Activated CD4-positive, alpha-beta memory T cell treated with anti-CD3 and anti-CD28 coated beads, Interleukin-2, amount 10 ng/mL, durations not matched to agents 7 days and 5 days (primary cell): Measurements from ENCODE around the gene IL17RC. TPM values are rescaled to one million over a fixed set of nuclear protein-coding genes. Genes with fewer than 3 reads are reported as not detected.
"Not testable (repeated sequence)": the region's sequence is repeated elsewhere in the genome, so short reads cannot be mapped to it uniquely, and the experiment has no call there.

Source experiments
- CTCF ChIA-PET: fragments of 350-600 bp; sonication (Branson Sonifier 250); formaldehyde crosslinking; loops from one replicate; lab custom pipeline; 2021; ENCODE audit warnings: antibody characterized with exemption, inconsistent platforms; lab: Charles Lee
- POLR2A ChIA-PET: fragments of 350-600 bp; sonication (Branson Sonifier 250); formaldehyde crosslinking; loops from one replicate; lab custom pipeline; 2021; ENCODE audit warnings: antibody characterized with exemption; lab: Charles Lee
- DNase-seq: peaks from one replicate; pipeline ENCODE4 v3.0.0-alpha.2; 2020
- H3K27ac Mint-ChIP-seq: one replicate; pipeline ENCODE4 v1.8.0; 2021; ENCODE audit warnings: mild to moderate bottlenecking, mixed read lengths
- H3K27me3 Mint-ChIP-seq: one replicate; pipeline ENCODE4 v1.8.0; 2021; ENCODE audit warnings: mixed read lengths
- H3K36me3 Mint-ChIP-seq: one replicate; pipeline ENCODE4 v1.8.0; 2021; ENCODE audit warnings: low read depth, mixed read lengths
- H3K4me1 Mint-ChIP-seq: one replicate; pipeline ENCODE4 v1.8.0; 2021; ENCODE audit warnings: mixed read lengths
- H3K4me3 Mint-ChIP-seq: one replicate; pipeline ENCODE4 v1.8.0; 2021; ENCODE audit warnings: mild to moderate bottlenecking, mixed read lengths
- H3K9me3 Mint-ChIP-seq: one replicate; pipeline ENCODE4 v1.8.0; 2021; ENCODE audit warnings: mixed read lengths
- total RNA-seq, 2 experiments: library from RNA; stranded (reverse); gene quantifications; one replicate each; pipeline ENCODE4 v1.2.3, GENCODE V29; 2021

The IL17RC gene
- total RNA-seq, 2 experiments from 2014 or later: 0.23 to 0.45 TPM

- H3K36me3 Mint-ChIP-seq: peaks cover 21% of the 10 kb centered on the region
- POLR2A ChIA-PET: no interaction called here
- peaks cover 40% of the 10 kb centered on the region for H3K4me1 Mint-ChIP-seq
- H3K4me3 Mint-ChIP-seq: no peak overlapping the region
- H3K27ac Mint-ChIP-seq: no peak overlapping the region
- no peaks in the 10 kb centered on the region for H3K27me3 Mint-ChIP-seq
- DNase-seq: no peak
- CTCF ChIA-PET: no interaction called here
- no peaks in the 10 kb centered on the region for H3K9me3 Mint-ChIP-seq
These were observed 19.2 kb upstream of the IL17RC start for GRCh38 chr3:9897408-9898372.

- no peak overlapping the region for H3K4me3 Mint-ChIP-seq
- H3K4me1 Mint-ChIP-seq: peaks cover 43% of the 10 kb centered on the region
- ChIA-PET POLR2A (no interaction called here), CTCF (no interaction called here)
- H3K27ac Mint-ChIP-seq: no peak overlapping the region
- H3K27me3 Mint-ChIP-seq: no peaks in the 10 kb centered on the region
- no peaks in the 10 kb centered on the region for H3K9me3 Mint-ChIP-seq
- no peak for DNase-seq
- H3K36me3 Mint-ChIP-seq: peaks cover 13% of the 10 kb centered on the region
These were observed 18.2 kb upstream of the IL17RC start for GRCh38 chr3:9898467-9899241.

GRCh38 chr3:9899289-9899791 lies 17.6 kb upstream of the IL17RC start:
- no peaks in the 10 kb centered on the region for H3K27me3 Mint-ChIP-seq
- no peak for DNase-seq
- H3K4me3 Mint-ChIP-seq: no peak overlapping the region
- no peak overlapping the region for H3K27ac Mint-ChIP-seq
- no peaks in the 10 kb centered on the region for H3K9me3 Mint-ChIP-seq
- POLR2A ChIA-PET: interaction anchor here (7.0 kb wide), 1 partner anchor 9 kb away, joined by 54 read pairs; the partner anchor contains the start of gene JAGN1
- CTCF ChIA-PET: no interaction called here
- peaks cover 6% of the 10 kb centered on the region for H3K36me3 Mint-ChIP-seq
- H3K4me1 Mint-ChIP-seq: peaks cover 41% of the 10 kb centered on the region

GRCh38 chr3:9900965-9901415 lies 15.9 kb upstream of the IL17RC start:
- POLR2A ChIA-PET: interaction anchor here (7.0 kb wide), 1 partner anchor 10 kb away, joined by 54 read pairs; the partner anchor contains the start of gene JAGN1
- not testable (repeated sequence) for H3K9me3 Mint-ChIP-seq, H3K4me3 Mint-ChIP-seq, DNase-seq, H3K27ac Mint-ChIP-seq, H3K36me3 Mint-ChIP-seq, H3K27me3 Mint-ChIP-seq
- peaks cover 35% of the 10 kb centered on the region for H3K4me1 Mint-ChIP-seq
- CTCF ChIA-PET: interaction anchor here (1.2 to 1.5 kb wide), 2 partner anchors 32 to 104 kb away, joined by 4 to 5 read pairs; no protein-coding TSS in a partner anchor

GRCh38 chr3:9901967-9902366 lies 14.9 kb upstream of the IL17RC start:
- H3K9me3 Mint-ChIP-seq: no peaks in the 10 kb centered on the region
- ChIA-PET POLR2A (interaction anchor here (1.0 to 7.0 kb wide), 6 partner anchors 11 to 44 kb away, joined by 3 to 54 read pairs (median 8); partner anchors contain the start of genes CIDEC, CRELD1 and JAGN1), CTCF (interaction anchor here (0.5 to 1.9 kb wide), 7 partner anchors 11 to 118 kb away, joined by 3 to 10 read pairs (median 5); partner anchors contain the start of gene JAGN1)
- peak; percentile 56 for DNase-seq
- peak overlapping the region; percentile 75 for H3K27ac Mint-ChIP-seq
- no peaks in the 10 kb centered on the region for H3K36me3 Mint-ChIP-seq
- H3K27me3 Mint-ChIP-seq: peaks cover 2% of the 10 kb centered on the region
- peaks cover 35% of the 10 kb centered on the region for H3K4me1 Mint-ChIP-seq
- H3K4me3 Mint-ChIP-seq: no peak overlapping the region

- CTCF ChIA-PET: interaction anchor here (0.5 to 1.9 kb wide), 6 partner anchors 10 to 62 kb away, joined by 3 to 10 read pairs (median 5); partner anchors contain the start of genes CRELD1 and JAGN1
These were observed 14.3 kb upstream of the IL17RC start, which contains the start of gene IL17RE for GRCh38 chr3:9902372-9903237. IL17RE (plus strand) TSS chr3:9902848; CDS start chr3:9902933, 85 bp downstream.

GRCh38 chr3:9903238-9903624 lies 13.7 kb upstream of the IL17RC start:
- ChIA-PET CTCF (interaction anchor here (1.1 to 1.9 kb wide), 2 partner anchors 12 to 30 kb away, joined by 4 to 10 read pairs; partner anchors contain the start of genes CRELD1 and JAGN1), POLR2A (interaction anchor here (1.2 to 7.0 kb wide), 4 partner anchors 10 to 30 kb away, joined by 3 to 54 read pairs (median 15); partner anchors contain the start of genes CRELD1 and JAGN1)
- Mint-ChIP-seq H3K27ac (peak overlapping the region; percentile 70), H3K4me3 (peak overlapping the region; percentile 60), H3K27me3 (peaks cover 2% of the 10 kb centered on the region), H3K36me3 (no peaks in the 10 kb centered on the region), H3K4me1 (peaks cover 35% of the 10 kb centered on the region), H3K9me3 (no peaks in the 10 kb centered on the region)
- no peak for DNase-seq

More at GRCh38 chr3:9902372-9903237, 14.3 kb upstream of the IL17RC start, which contains the start of gene IL17RE:
- H3K4me3 Mint-ChIP-seq: peak within 1 kb of the TSS; percentile 60
- no peak for DNase-seq
- peaks cover 35% of the 10 kb centered on the region for H3K4me1 Mint-ChIP-seq
- POLR2A ChIA-PET: interaction anchor here (0.8 to 7.0 kb wide), 7 partner anchors 10 to 89 kb away, joined by 3 to 54 read pairs (median 3); partner anchors contain the start of genes CIDEC, CRELD1 and JAGN1
- peak within 1 kb of the TSS; percentile 75 for H3K27ac Mint-ChIP-seq
- H3K36me3 Mint-ChIP-seq: no peaks in the 10 kb centered on the region
- H3K27me3 Mint-ChIP-seq: peaks cover 2% of the 10 kb centered on the region
- H3K9me3 Mint-ChIP-seq: no peaks in the 10 kb centered on the region

GRCh38 chr3:9903904-9904303 lies 13.0 kb upstream of the IL17RC start:
- H3K4me1 Mint-ChIP-seq: peaks cover 35% of the 10 kb centered on the region
- POLR2A ChIA-PET: interaction anchor here (2.5 to 7.0 kb wide), 2 partner anchors 9 to 13 kb away, joined by 17 to 54 read pairs; partner anchors contain the start of gene JAGN1
- no peaks in the 10 kb centered on the region for H3K9me3 Mint-ChIP-seq

GRCh38 chr3:9906480-9906879 lies 10.4 kb upstream of the IL17RC start:
- Mint-ChIP-seq H3K27me3 (peaks cover 2% of the 10 kb centered on the region), H3K36me3 (no peaks in the 10 kb centered on the region), H3K4me1 (peaks cover 33% of the 10 kb centered on the region), H3K27ac (no peak overlapping the region), H3K9me3 (no peaks in the 10 kb centered on the region), H3K4me3 (no peak overlapping the region)
- ChIA-PET CTCF (interaction anchor here (1.3 kb wide), 1 partner anchor 16 kb away, joined by 3 read pairs; the partner anchor contains the start of gene JAGN1), POLR2A (interaction anchor here (7.0 kb wide), 1 partner anchor 16 kb away, joined by 54 read pairs; the partner anchor contains the start of gene JAGN1)
- DNase-seq: no peak

More at GRCh38 chr3:9903904-9904303, 13.0 kb upstream of the IL17RC start:
- CTCF ChIA-PET: interaction anchor here (1.0 kb wide), 1 partner anchor 29 kb away, joined by 3 read pairs; no protein-coding TSS in a partner anchor
- H3K36me3 Mint-ChIP-seq: no peaks in the 10 kb centered on the region
- no peak overlapping the region for H3K4me3 Mint-ChIP-seq
- H3K27ac Mint-ChIP-seq: no peak overlapping the region
- no peak for DNase-seq
- H3K27me3 Mint-ChIP-seq: peaks cover 2% of the 10 kb centered on the region

GRCh38 chr3:9908286-9908685 lies 8.6 kb upstream of the IL17RC start:
- Mint-ChIP-seq H3K4me3 (no peak overlapping the region), H3K9me3 (peaks cover 3% of the 10 kb centered on the region), H3K36me3 (peaks cover 4% of the 10 kb centered on the region), H3K4me1 (peaks cover 23% of the 10 kb centered on the region), H3K27me3 (peaks cover 7% of the 10 kb centered on the region), H3K27ac (no peak overlapping the region)
- DNase-seq: no peak
- POLR2A ChIA-PET: interaction anchor here (1.1 to 1.4 kb wide), 2 partner anchors 17 to 25 kb away, joined by 3 to 5 read pairs; partner anchors contain the start of gene CRELD1
- CTCF ChIA-PET: interaction anchor here (1.4 kb wide), 1 partner anchor 25 kb away, joined by 5 read pairs; the partner anchor contains the start of gene CRELD1
